Non-pigmented ciliary epithelial cell (primary cell): ENCODE data around the gene ATP2B1.
"Not testable (repeated sequence)": the region's sequence is repeated elsewhere in the genome, so short reads cannot be mapped to it uniquely, and the experiment has no call there.

Experiments used
- DNase-seq: peaks from one replicate; pipeline ENCODE4 v3.0.0-alpha.2; 2010; ENCODE audit warnings: low read depth

The ATP2B1 gene

GRCh38 chr12:89708565-89709156, at the start of gene ATP2B1:
Gene ATP2B1, minus strand, starts transcription at chr12:89708838. Its CDS starts 52,952 bp downstream, at chr12:89655886.
- no peak for DNase-seq

GRCh38 chr12:89757987-89758386, 49.3 kb upstream of the ATP2B1 start:
- DNase-seq, result not testable (repeated sequence)

GRCh38 chr12:89756585-89757398, 48.2 kb upstream of the ATP2B1 start:
- DNase-seq, result peak; percentile 98

GRCh38 chr12:89756194-89756584, 47.6 kb upstream of the ATP2B1 start:
- no peak for DNase-seq

- no peak for DNase-seq
Observed at GRCh38 chr12:89753997-89754396, 45.4 kb upstream of the ATP2B1 start.

GRCh38 chr12:89752341-89752740, 43.7 kb upstream of the ATP2B1 start:
- DNase-seq, result no peak

- no peak for DNase-seq
Observed at GRCh38 chr12:89750389-89751351, 42.0 kb upstream of the ATP2B1 start.

- no peak for DNase-seq
Observed at GRCh38 chr12:89748791-89749190, 40.2 kb upstream of the ATP2B1 start.

GRCh38 chr12:89745286-89745685, 36.6 kb upstream of the ATP2B1 start:
- no peak for DNase-seq

- no peak for DNase-seq
Observed at GRCh38 chr12:89742337-89743022, 33.8 kb upstream of the ATP2B1 start.

- DNase-seq, result no peak
Observed at GRCh38 chr12:89740943-89741342, 32.3 kb upstream of the ATP2B1 start.

- DNase-seq, result no peak
Observed at GRCh38 chr12:89736995-89737394, 28.4 kb upstream of the ATP2B1 start.

- peak; percentile 93 for DNase-seq
Observed at GRCh38 chr12:89733579-89734201, 25.1 kb upstream of the ATP2B1 start.

- DNase-seq, result no peak
Observed at GRCh38 chr12:89732522-89732921, 23.9 kb upstream of the ATP2B1 start.

GRCh38 chr12:89731614-89732013, 23.0 kb upstream of the ATP2B1 start:
- no peak for DNase-seq

- no peak for DNase-seq
Observed at GRCh38 chr12:89731089-89731488, 22.5 kb upstream of the ATP2B1 start.

- DNase-seq, result no peak
Observed at GRCh38 chr12:89729946-89730459, 21.4 kb upstream of the ATP2B1 start.

GRCh38 chr12:89723276-89723675, 14.6 kb upstream of the ATP2B1 start:
- DNase-seq, result no peak

GRCh38 chr12:89721291-89721987, 12.8 kb upstream of the ATP2B1 start:
- DNase-seq, result no peak

- DNase-seq, result no peak
Observed at GRCh38 chr12:89717759-89718523, 9.3 kb upstream of the ATP2B1 start.
